Transverse colon (tissue), 4 donors: Measurements from ENCODE around the gene SCGB3A1. TPM values are rescaled to one million over a fixed set of nuclear protein-coding genes. Genes with fewer than 3 reads are reported as not detected.

Experiments
- DNase-seq: peaks from one replicate; pipeline ENCODE4 v3.0.0-alpha.2; 2019
- H3K27ac ChIP-seq, 4 donors: fragments of 200-600 bp; sonication (generic); 2 replicates each; pipeline ENCODE4 v1.5.1; 2016 to 2018; ENCODE audit warnings: inconsistent platforms in 4 of 4
- H3K27me3 ChIP-seq: fragments of 200-600 bp; sonication (generic); 2 replicates; pipeline ENCODE4 v1.5.1; 2017; ENCODE audit warnings: inconsistent platforms
- H3K36me3 ChIP-seq, 4 donors: fragments of 200-600 bp; sonication (generic); 2 replicates each; pipeline ENCODE4 v1.5.1; 2017 to 2019; ENCODE audit warnings: inconsistent platforms in 4 of 4
- H3K4me1 ChIP-seq, 4 donors: fragments of 200-600 bp; sonication (generic); 2 replicates each; pipeline ENCODE4 v1.5.1; 2017 to 2020; ENCODE audit warnings: inconsistent platforms in 4 of 4
- H3K4me3 ChIP-seq, 4 donors: fragments of 200-600 bp; sonication (generic); 1 replicate in 1 of 4; 2 replicates in 3 of 4; pipeline versions ENCODE4 v1.5.1 to v1.6.1; 2017 to 2019; ENCODE audit warnings: inconsistent platforms in 4 of 4
- H3K9me3 ChIP-seq, 2 donors: fragments of 200-600 bp; sonication (generic); 2 replicates each; pipeline ENCODE4 v1.5.1; 2017 to 2019; ENCODE audit warnings: inconsistent platforms in 2 of 2
- EP300 ChIP-seq: sonication (generic); formaldehyde crosslinking; IDR thresholded peaks from one replicate; pipeline ENCODE4 v1.6.1; 2017; ENCODE audit warnings: antibody characterized with exemption, low read depth
- POLR2A ChIP-seq: fragments of 450-650 bp; IDR thresholded peaks from one replicate; pipeline ENCODE4 v1.6.1; 2016; ENCODE audit warnings: antibody characterized with exemption, mild to moderate bottlenecking, moderate library complexity
- POLR2AphosphoS5 ChIP-seq, 3 donors: sonication (generic); formaldehyde crosslinking; IDR thresholded peaks; one replicate each; pipeline ENCODE4 v1.6.1; 2016; ENCODE audit warnings: antibody characterized with exemption in 3 of 3
- WGBS, 2 donors: methylation state at CpG; one replicate each; pipeline ENCODE4 v1.1.5; 2018; ENCODE audit warnings: low coverage in 1 of 2; 5-methylcytosine and 5-hydroxymethylcytosine counted together
- in situ Hi-C, 4 donors: fragments of 200-750 bp; cut with MboI; loops; one replicate each; pipeline versions ENCODE4 v1.15.0 to v1.15.1; 2017; ENCODE audit warnings: low sequenced_read_pairs in 3 of 4, low pct_ligation_motif_present in 1 of 4, low pct_unique_long_range_greater_than_20kb in 1 of 4
- intact Hi-C: fragments of 100-400 bp; cut with DNase I; formaldehyde crosslinking; loops from one replicate; pipeline ENCODE4 v1.15.1; 2023; ENCODE audit warnings: low total_unique reads
- total RNA-seq, 4 donors: library from RNA; depleted of rRNA; stranded (reverse); fragments of >200 nt; gene quantifications; one replicate each; pipeline ENCODE4 v1.1.0, GENCODE V29; 2016
- TF ChIP-seq, protein P1 (sequence below), 5 experiments: fragments of 200-600 bp in 3 of 5; fragments of 450-650 bp in 2 of 5; sonication (generic) in 3 of 5; IDR thresholded peaks; 1 replicate in 2 of 5; 2 replicates in 3 of 5; pipeline ENCODE4 v1.5.1; 2016 to 2017; ENCODE audit warnings: antibody characterized with exemption in 5 of 5, inconsistent platforms in 3 of 5, mild to moderate bottlenecking in 2 of 5, moderate library complexity in 1 of 5

SCGB3A1 gene
- total RNA-seq, 4 donors from 2014 or later, result not detected

DNA sequence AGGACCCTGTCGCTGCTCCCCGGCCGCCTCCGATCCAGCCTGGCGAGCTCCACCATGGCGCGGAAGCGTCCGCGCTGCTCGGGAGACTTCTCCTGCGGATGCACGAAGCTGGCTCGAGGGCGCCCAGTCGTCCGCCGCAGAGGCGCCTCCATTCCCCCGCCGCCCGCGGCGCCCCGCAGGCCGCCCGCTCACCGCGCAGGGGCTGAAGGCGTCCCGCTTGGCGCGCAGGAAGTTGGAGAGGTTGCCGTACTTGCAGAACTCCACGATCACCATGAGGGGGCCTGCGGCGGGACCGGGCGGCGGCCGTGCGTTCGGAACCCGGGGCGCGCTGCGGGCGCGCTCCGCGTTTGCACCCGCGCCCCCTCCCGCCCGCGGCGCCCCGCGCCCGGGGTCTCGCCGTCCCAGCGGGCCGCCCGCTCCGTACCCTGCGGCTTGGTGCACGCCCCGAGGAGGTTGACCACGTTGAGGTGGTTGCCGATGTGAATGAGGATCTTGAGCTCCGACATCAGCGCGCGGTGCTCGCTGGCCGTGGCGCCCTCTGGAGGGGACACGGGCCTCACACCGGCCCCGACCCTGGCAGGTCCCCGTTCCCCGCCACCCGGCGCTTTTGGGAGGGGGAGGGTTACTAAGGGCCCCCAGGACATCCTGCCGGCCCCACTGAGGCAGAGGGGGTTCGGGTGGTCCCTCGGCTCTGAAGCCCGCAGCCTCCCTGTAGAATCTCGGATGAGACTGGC is 27.7 kb upstream of the SCGB3A1 start:
- no peak for DNase-seq
- WGBS, 2 donors, result 22% methylated on average over 77 of the region's 90 CpGs; no CpG with 5 or more reads in 1 of the 2 donors
- peak overlapping the region in 2 of 4 donors; percentile 27 to 36 for H3K4me3 ChIP-seq

DNA sequence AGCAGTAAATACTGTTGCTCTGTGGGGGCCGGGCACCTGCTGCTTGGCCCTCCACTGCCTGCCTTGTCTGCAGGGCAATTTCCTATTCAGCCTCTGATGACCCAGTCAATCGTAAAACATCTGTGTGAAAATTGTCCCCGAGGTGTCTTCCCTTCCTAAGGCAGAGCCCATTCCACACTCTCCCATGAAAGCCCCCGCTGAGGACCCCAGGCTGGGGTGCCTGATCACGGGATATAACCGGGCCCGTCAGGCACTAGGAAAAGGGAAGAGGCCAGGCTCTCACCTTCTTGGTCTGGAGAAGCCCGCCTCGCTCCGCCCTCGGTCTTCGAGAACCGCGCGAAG is 27.2 kb upstream of the SCGB3A1 start:
- TF ChIP-seq EP300 (no peak), POLR2AphosphoS5 (IDR thresholded peaks at IDR 0.05) (no peak), POLR2A (no peak)
- TF ChIP-seq, protein P1, sequence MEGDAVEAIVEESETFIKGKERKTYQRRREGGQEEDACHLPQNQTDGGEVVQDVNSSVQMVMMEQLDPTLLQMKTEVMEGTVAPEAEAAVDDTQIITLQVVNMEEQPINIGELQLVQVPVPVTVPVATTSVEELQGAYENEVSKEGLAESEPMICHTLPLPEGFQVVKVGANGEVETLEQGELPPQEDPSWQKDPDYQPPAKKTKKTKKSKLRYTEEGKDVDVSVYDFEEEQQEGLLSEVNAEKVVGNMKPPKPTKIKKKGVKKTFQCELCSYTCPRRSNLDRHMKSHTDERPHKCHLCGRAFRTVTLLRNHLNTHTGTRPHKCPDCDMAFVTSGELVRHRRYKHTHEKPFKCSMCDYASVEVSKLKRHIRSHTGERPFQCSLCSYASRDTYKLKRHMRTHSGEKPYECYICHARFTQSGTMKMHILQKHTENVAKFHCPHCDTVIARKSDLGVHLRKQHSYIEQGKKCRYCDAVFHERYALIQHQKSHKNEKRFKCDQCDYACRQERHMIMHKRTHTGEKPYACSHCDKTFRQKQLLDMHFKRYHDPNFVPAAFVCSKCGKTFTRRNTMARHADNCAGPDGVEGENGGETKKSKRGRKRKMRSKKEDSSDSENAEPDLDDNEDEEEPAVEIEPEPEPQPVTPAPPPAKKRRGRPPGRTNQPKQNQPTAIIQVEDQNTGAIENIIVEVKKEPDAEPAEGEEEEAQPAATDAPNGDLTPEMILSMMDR (IDR thresholded peaks at IDR 0.05), result no peak
- no peak for DNase-seq
- Histone ChIP-seq H3K4me1 (peaks cover 0 to 4% (median 2%) of the 10 kb centered on the region in 4 donors), H3K27me3 (peaks cover 21% of the 10 kb centered on the region), H3K27ac (no peak overlapping the region), H3K9me3 (no peaks in the 10 kb centered on the region), H3K4me3 (peak overlapping the region in 1 of 4 donors; percentile 36), H3K36me3 (no peaks in the 10 kb centered on the region)
- in situ Hi-C loops (no loop called here), intact Hi-C loops (no loop called here)
- 18 to 20% methylated on average over 2 to 9 of the region's 15 CpGs for WGBS, 2 donors

More for the DNA sequence above, 27.7 kb upstream of the SCGB3A1 start:
- TF ChIP-seq EP300 (no peak), POLR2AphosphoS5 (IDR thresholded peaks at IDR 0.05) (no peak)
- Histone ChIP-seq H3K27ac (no peak overlapping the region), H3K27me3 (peaks cover 21% of the 10 kb centered on the region), H3K4me1 (peaks cover 0 to 4% (median 2%) of the 10 kb centered on the region in 4 donors), H3K36me3 (no peaks in the 10 kb centered on the region), H3K9me3 (no peaks in the 10 kb centered on the region)
- in situ Hi-C loops, result no loop called here
- intact Hi-C loops, result no loop called here

DNA sequence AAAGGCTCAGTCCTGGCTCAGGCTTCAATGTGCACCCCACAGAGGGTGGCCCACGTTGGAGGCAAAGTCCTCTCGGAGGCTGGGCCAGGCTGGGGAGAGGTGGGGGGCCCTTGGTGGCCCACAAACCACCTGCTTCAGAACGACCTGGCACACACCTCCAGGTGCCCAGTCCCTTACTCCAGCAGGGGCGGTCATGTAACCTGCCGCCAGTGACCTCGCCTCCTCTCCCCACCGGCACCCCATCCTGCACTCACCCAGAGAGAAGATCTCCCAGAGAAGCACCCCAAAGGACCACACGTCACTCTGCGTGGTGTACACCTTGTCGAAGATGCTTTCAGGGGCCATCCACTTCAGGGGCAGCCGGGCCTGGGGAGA is 22.5 kb upstream of the SCGB3A1 start:
- H3K27me3 ChIP-seq, result peaks cover 6% of the 10 kb centered on the region
- DNase-seq, result no peak
- TF ChIP-seq, protein P1 (IDR thresholded peaks at IDR 0.05), result no peak
- TF ChIP-seq POLR2AphosphoS5 (IDR thresholded peaks at IDR 0.05) (no peak), EP300 (no peak)
- H3K27ac ChIP-seq, result no peak overlapping the region
- H3K36me3 ChIP-seq, result no peaks in the 10 kb centered on the region
- 88% methylated on average over 8 of the region's 11 CpGs; no CpG with 5 or more reads in 1 of the 2 donors for WGBS, 2 donors
- H3K4me1 ChIP-seq, result peaks cover 0 to 4% (median 2%) of the 10 kb centered on the region in 4 donors
- in situ Hi-C loops (no loop called here), intact Hi-C loops (no loop called here)
- H3K9me3 ChIP-seq, result no peaks in the 10 kb centered on the region
- no peak overlapping the region for H3K4me3 ChIP-seq

DNA sequence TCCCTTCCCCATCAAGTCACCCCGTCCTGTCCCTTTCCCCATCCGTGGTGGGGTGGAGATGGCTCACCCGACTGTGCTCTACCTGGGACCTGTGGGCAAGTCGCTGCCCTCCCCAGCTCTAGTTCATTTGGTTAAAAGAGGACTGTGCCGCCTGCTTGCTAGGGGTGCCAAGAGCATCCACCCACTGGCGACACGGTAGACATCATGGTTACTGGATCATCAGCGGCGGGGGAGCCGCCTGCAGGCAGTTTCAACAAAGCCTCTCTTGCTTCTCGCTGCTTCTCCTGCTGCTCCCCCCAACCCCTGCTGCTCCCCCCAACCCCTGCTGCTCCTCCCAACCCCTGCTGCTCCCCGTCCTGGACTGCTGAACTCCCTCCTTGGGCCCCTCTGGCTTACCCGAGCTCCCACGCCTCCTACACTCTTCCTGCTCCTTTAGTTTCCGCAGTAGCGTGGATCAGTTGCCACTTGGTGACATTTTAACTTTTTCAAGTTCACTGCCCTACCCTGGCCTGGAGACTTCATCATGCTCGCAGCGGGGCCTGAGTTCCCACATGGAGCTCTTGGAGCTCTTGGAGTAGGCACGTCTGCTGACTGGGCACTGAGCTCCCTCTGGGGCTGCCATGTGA is 22.0 kb upstream of the SCGB3A1 start:
- intact Hi-C loops, result no loop called here
- in situ Hi-C loops, result no loop called here
- no peak for DNase-seq
- H3K4me3 ChIP-seq, result no peak overlapping the region
- H3K9me3 ChIP-seq, result no peaks in the 10 kb centered on the region
- no peak for TF ChIP-seq POLR2A
- TF ChIP-seq, protein P1 (IDR thresholded peaks at IDR 0.05), result no peak
- TF ChIP-seq POLR2AphosphoS5 (IDR thresholded peaks at IDR 0.05), result no peak
- no peak for TF ChIP-seq EP300
- no peak overlapping the region for H3K27ac ChIP-seq
- WGBS, 2 donors, result 40 to 79% methylated on average over 1 to 19 of the region's 19 CpGs
- H3K4me1 ChIP-seq, result no peaks in the 10 kb centered on the region
- no peaks in the 10 kb centered on the region for H3K36me3 ChIP-seq
- H3K27me3 ChIP-seq, result peaks cover under 1% of the 10 kb centered on the region
